Measurements from ENCODE around the gene IL10.

The IL10 gene

GRCh38 chr1:206772243-206772937, at the start of gene IL10:
TSS of gene IL10 (minus strand) at chr1:206772494. CDS start at chr1:206772435, 59 bp downstream.
- no peak for DNase-seq (ENCODE audit: low read depth in 2 of 2)

DNA sequence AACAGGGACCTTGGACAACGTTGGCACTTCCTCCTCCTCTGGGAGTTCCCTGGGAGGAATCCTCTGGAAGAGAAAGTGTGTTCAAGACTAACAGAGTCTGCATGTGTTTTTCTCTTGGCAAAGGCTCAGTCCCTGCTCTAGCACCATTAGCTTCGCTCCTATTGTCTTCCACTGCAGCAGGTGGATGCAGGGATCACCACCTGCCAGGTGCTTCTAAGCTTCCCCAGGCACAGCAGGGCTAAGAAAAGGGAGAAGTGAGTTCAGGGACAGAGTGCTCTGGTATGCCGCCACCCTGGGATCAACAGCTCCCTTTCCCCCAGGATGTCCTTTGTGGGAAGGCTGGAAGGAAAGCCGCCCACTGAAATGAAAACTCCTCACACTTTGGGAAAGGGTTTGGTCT, 49.2 kb upstream of the IL10 start:
- DNase-seq (ENCODE audit: low read depth in 2 of 2): no peak

- DNase-seq (ENCODE audit: low read depth in 2 of 2): no peak
Measured at GRCh38 chr1:206816390-206817287, 44.3 kb upstream of the IL10 start.

DNA sequence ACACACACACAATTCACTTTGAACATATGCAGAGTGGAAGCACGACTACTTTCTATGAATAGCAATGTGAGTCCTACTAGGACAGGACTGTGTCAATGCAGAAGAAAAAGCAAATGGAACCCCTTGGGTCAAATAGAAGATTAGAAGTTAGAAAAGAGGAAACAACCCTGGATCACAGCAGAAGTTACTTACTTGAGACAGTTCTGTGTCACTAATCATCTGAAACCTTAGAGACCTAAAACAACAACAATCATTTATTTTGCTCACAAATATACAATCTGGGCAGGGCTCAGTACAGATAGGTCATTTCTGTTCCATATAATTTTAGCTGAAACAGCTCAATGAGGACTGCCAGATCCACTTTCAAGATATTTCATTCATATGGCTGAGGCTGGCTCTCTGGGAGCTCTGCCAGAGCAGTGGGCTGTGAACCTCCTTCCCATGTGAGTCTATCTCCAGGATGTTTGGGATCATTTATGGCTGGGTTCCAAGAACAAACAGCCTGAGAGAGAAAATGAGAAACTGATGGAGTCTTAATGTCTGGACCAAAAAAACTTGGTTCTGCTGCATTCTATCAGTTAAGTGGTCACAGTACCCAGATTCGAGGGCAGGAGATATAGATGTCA, 42.5 kb upstream of the IL10 start:
- no peak for DNase-seq (ENCODE audit: low read depth in 2 of 2)

DNA sequence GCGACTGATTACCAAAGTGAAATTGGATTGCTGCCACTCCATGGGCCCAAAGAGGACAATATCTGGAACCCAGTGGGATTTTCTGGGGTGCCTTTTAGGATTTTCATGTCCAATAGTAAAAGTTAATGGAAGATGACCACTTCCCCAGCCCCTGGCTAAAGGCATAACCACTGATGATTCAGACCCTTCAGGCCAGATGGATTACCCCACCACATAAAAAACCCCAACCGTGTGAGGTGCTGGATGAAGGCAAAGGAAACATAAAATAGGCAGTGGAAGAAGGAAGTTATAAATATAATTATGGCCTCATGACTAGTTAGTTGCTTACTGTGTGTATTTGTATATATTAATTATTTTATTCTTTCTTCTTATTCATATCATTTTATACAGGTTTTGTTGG, 40.2 kb upstream of the IL10 start:
- no peak for DNase-seq (ENCODE audit: low read depth in 2 of 2)

GRCh38 chr1:206809504-206810084, 37.3 kb upstream of the IL10 start:
- no peak for DNase-seq (ENCODE audit: low read depth in 2 of 2)

DNA sequence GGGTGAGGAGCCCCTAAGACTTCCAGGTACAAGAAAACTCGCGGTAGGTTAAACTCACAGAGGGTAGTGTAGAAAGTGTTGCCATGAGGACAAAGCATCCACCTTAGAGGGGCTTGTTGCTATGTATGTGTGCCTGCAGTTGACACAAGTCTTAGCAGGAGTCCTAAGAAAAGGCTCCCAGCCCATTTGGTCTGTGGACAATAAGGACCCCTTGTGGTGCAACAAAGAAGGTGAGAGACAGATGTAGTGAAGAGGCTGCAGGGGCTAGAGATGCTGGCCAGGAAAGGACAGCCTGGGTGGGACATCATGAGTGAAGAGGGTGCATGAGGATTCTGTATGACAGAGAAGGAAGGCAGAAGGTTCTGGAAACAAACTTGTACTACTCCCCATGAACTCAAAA, 36.3 kb upstream of the IL10 start:
- DNase-seq (ENCODE audit: low read depth in 2 of 2): no peak

DNA sequence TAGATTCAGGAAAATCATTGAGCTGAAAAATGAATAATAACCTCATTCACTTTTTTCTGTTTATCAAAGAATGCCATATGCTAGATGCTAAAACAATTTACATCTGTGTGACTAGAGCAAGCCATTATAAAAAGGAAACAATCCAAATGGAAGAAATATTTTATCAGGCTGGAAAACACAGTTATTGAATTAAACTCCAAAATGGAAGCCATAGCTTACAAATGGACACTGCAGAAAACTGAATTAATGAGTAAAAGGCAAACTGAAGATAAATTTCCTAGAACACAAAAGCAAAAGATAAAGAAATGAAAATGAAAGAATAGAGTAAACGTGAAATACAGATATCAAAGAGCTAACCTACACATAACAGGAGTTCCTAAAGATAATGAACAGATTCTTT, 33.1 kb upstream of the IL10 start:
- no peak for DNase-seq (ENCODE audit: low read depth in 2 of 2)

DNA sequence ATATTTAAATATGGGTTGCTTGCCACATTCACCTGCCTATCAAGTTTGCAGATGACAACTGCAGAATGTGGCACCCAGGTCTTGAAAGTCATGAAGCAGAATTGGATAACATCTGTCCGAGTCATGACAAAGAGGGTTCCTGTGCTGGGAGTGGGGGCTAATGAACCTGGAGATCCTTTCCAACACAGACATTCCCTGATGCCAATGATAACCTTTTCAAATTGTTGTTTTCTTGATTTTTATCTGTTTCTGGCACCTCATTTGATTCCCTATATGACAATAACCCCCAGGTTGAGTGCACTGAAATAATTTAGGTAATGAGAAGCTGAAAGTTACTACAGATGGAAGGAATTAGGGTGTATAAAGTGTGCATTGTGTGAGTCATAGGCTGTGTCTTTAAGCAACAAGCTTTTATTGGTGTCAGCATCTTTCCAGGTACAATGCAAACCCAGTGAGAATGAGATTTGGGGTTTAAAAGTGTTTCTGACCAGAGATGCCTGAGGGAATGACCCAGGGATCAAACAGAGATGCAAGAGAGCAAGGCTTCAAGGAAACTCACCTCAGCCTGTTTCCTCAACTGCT, 32.0 kb upstream of the IL10 start:
- no peak for DNase-seq (ENCODE audit: low read depth in 2 of 2)

GRCh38 chr1:206803221-206803730, 31.0 kb upstream of the IL10 start:
- DNase-seq (ENCODE audit: low read depth in 2 of 2): peak; percentile 49 to 62

DNA sequence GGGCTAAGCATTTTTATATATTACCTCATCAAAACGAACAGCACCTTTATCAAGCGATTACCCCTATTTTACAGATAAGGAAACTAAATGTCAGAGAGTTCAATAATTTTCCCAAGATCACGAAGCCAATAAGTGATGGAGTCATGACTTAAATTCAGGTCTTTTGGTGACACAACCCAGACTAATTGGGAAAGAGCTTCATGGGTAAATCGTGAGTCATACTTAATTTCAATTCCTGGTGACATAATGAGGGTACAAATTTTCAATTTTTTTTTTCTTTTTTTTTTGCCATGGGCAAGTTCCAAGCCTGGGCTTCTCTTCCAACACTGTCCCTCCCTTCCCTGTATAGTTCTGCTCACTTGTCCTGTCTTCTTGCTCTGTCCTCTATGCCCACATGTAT, 30.1 kb upstream of the IL10 start:
- no peak for DNase-seq (ENCODE audit: low read depth in 2 of 2)

DNA sequence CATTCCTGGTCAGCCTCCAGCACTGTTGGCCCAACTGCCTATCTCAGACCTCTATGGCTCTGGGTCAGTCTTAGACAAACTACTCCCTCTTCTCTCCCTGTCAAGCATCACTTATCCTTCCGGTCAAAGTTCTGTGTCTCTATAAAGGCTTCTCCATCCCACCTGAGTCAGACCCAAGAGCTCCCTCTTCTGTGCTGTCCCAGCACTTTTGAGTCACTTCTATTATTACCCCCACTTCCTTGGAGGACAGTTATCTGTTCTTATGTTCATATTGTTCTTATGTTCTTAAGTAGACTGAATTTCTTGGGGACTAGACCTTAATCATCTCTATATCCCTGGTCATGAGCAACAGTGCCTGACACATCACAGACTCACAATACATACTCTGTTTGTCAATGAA, 29.2 kb upstream of the IL10 start:
- DNase-seq (ENCODE audit: low read depth in 2 of 2): no peak

- no peak for DNase-seq (ENCODE audit: low read depth in 2 of 2)
Measured at GRCh38 chr1:206800891-206801290, 28.6 kb upstream of the IL10 start.

GRCh38 chr1:206800411-206800810, 28.1 kb upstream of the IL10 start:
- DNase-seq (ENCODE audit: low read depth in 2 of 2): no peak

GRCh38 chr1:206799311-206799710, 27.0 kb upstream of the IL10 start:
- DNase-seq (ENCODE audit: low read depth in 2 of 2): no peak

- DNase-seq (ENCODE audit: low read depth in 2 of 2): no peak
Measured at GRCh38 chr1:206798384-206798996, 26.2 kb upstream of the IL10 start.

- DNase-seq (ENCODE audit: low read depth in 2 of 2): no peak
Measured at GRCh38 chr1:206797534-206798383, 25.5 kb upstream of the IL10 start.

DNA sequence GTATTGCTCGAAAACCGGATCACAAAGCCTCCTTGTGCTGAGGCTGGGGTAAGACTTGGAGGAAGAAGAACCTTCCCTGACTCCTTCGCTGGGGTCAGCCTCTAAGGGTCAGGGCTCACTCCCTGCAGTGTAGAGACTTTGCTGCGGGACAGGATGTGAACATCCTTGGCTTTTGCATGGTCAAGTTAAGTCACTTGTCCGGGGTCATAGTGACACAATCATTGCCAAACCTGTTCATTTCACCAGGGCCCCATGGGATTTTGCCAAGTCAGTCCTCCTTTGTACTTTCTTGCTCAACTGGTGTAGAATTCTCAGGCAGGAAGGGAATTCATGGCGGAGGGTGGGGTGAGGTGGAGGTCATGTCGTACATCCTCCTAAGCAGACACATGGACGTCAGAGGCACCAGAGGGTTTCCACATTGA, 24.7 kb upstream of the IL10 start:
- DNase-seq (ENCODE audit: low read depth in 2 of 2): no peak

GRCh38 chr1:206796116-206796515, 23.8 kb upstream of the IL10 start:
- DNase-seq (ENCODE audit: low read depth in 2 of 2): no peak

DNA sequence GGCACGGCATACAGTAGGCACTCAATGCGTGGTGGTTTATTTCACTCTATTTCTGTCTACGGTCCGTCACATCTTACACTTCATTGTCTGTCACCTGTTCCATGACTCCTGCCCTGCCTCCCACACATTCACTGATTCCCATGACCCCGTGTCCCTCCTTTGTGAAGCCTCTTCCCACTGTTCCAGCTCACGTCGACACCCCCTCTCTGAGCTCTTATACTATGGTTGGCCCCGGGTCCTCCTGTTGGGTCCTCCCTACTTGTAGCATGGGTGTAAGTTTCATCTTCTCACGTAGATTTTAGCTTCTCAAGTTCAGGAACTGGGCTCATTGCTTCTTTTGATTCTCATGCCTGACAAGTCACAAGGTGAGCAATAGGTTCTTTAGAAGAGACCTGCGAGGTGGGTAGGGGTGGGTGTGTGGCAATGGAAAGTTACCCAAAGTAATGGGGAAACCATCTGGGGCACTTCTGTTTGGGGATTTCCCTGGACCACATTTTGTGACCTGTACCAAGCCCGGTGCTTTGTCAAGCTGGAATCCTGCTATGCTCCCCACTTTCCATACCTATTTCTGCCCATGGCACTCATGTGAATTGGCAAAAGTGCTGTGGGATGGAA, 22.1 kb upstream of the IL10 start:
- DNase-seq (ENCODE audit: low read depth in 2 of 2): peak; percentile 39 to 48
